Choroid plexus epithelial cell (primary cell): ENCODE data around the gene CRIM1.

Experiments used
- DNase-seq: peaks from one replicate; pipeline ENCODE4 v3.0.0-alpha.2; 2010; ENCODE audit warnings: low read depth
- H3K4me3 ChIP-seq: 2 replicates; pipeline ENCODE4 v1.5.1; 2011; ENCODE audit warnings: low read depth, mild to moderate bottlenecking, control low read depth, low read length, moderate library complexity
- TF ChIP-seq, protein P1 (sequence below): conservative IDR thresholded peaks from 2 replicates; pipeline ENCODE4 v1.5.1; 2011; ENCODE audit warnings: low read depth, mild to moderate bottlenecking, control low read depth, inconsistent platforms, low read length, moderate library complexity

CRIM1 gene

DNA sequence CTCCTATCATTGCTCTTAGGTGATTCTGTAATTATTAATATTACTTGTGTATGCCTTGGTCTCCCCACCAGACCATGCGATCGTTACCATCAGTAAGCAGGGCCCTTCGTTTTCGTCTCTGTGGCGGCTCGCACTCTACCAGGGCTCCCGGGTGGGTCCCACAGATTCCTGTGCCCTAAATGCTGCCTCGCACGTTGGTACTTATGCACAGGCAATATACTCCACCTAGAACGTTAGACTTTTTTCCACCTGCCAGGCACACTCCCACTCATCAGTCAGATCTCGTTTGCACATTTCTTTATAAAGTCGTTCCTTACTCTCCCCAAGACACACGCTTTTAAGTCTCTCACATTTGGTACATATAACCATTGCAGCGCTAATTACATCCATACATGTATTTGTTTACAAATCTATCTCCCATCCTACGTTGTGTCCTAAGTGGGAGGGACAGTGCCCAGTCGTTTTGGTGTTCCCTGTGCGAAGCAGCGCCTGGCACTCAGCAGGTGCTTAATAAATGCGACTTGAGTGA is 241.5 kb downstream of the CRIM1 start:
- H3K4me3 ChIP-seq = peak overlapping the region; percentile 80
- DNase-seq = no peak
- TF ChIP-seq, protein P1, sequence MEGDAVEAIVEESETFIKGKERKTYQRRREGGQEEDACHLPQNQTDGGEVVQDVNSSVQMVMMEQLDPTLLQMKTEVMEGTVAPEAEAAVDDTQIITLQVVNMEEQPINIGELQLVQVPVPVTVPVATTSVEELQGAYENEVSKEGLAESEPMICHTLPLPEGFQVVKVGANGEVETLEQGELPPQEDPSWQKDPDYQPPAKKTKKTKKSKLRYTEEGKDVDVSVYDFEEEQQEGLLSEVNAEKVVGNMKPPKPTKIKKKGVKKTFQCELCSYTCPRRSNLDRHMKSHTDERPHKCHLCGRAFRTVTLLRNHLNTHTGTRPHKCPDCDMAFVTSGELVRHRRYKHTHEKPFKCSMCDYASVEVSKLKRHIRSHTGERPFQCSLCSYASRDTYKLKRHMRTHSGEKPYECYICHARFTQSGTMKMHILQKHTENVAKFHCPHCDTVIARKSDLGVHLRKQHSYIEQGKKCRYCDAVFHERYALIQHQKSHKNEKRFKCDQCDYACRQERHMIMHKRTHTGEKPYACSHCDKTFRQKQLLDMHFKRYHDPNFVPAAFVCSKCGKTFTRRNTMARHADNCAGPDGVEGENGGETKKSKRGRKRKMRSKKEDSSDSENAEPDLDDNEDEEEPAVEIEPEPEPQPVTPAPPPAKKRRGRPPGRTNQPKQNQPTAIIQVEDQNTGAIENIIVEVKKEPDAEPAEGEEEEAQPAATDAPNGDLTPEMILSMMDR = no peak

DNA sequence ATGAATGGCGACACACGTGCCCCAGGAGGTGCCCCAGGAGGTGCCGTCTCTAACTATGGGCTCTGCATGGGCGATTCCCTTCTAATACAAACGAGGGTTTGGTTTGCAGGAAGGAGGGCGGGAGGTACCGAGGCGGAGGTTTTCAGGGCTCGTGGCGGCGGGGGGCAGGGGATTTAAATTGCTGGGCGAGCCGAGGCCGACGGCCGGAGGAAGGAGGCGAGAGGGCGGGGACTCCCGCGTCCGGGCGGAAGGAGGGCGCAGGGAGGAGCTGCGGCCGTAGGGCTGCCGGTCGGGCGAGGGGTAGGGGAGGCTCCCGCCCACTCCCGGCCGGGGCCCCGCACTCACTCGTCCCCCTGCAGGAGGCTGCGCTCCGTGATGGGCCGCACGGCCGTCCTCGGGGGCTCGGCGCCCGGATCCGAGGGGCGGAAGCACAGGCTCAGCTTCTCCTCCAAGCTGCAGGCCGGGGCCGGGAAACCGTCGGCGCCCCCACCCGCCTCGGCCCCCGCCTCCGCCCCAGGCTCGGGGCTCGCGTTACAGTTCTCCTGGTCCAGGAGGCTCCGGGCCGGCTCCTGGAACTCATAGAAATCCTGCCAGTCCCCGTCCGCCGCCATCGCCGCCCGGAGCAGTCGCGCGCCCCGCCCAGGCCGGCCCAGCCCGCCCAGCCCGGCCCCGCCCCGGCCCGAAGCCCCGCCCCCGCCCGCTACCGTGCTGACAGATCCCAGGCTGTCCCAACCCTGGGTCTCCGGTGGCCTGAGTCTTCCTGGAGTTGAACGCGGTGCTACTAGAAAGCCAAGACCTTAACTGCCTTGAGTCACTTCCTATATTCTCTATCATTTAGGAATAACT is 242.2 kb downstream of the CRIM1 start, which contains the start of gene FEZ2:
Gene FEZ2 (minus strand): TSS at position 637 of the 846 bp plus-strand sequence. CDS start 26 bp downstream, at position 611.
- peak within 1 kb of the TSS; percentile 80 for H3K4me3 ChIP-seq
- TF ChIP-seq, protein P1 = no peak
- peak; percentile 75 for DNase-seq
